GM23338 (cell line): ENCODE results near the gene MRPS22. TPM values are rescaled to one million over a fixed set of nuclear protein-coding genes. Genes with fewer than 3 reads are reported as not detected.

Experiments used
- ATAC-seq: fragments of 200-7000 bp; cut with Tn5 transposase; 3 replicates; pipeline ENCODE4 v1.9.1; 2020
- DNase-seq: peaks from one replicate; pipeline ENCODE4 v3.0.0-alpha.2; 2015; ENCODE audit warnings: low spot score
- H2AFZ ChIP-seq: fragments of 200-600 bp; sonication (generic); 2 replicates; pipeline ENCODE4 v1.8.0; 2016; ENCODE audit warnings: antibody characterized with exemption, mild to moderate bottlenecking, moderate library complexity
- H3F3A ChIP-seq: fragments of 200-600 bp; sonication (generic); replicated peaks from 2 replicates; pipeline ENCODE4 v1.8.0; 2017; ENCODE audit warnings: antibody characterized with exemption, mixed run types, low read depth
- H3K27ac ChIP-seq: fragments of 200-600 bp; sonication (generic); 2 replicates; pipeline ENCODE4 v1.6.1; 2016; ENCODE audit warnings: low read depth
- H3K27me3 ChIP-seq: fragments of 200-600 bp; sonication (generic); 2 replicates; pipeline ENCODE4 v1.8.0; 2016; ENCODE audit warnings: mild to moderate bottlenecking, mixed run types, moderate library complexity; ENCODE audit not compliant: insufficient read depth
- H3K36me3 ChIP-seq: fragments of 200-600 bp; sonication (generic); 2 replicates; pipeline ENCODE4 v1.8.0; 2016; ENCODE audit warnings: mild to moderate bottlenecking; ENCODE audit not compliant: insufficient read depth
- H3K4me1 ChIP-seq: fragments of 200-600 bp; sonication (generic); 2 replicates; pipeline ENCODE4 v1.8.0; 2016; ENCODE audit warnings: mild to moderate bottlenecking, moderate library complexity; ENCODE audit not compliant: insufficient read depth
- H3K4me2 ChIP-seq: fragments of 200-600 bp; sonication (generic); 2 replicates; pipeline ENCODE4 v1.7.1; 2017; ENCODE audit warnings: mixed run types
- H3K4me3 ChIP-seq: fragments of 200-600 bp; sonication (generic); 2 replicates; pipeline ENCODE4 v1.6.1; 2016; ENCODE audit warnings: mixed run types
- H3K79me2 ChIP-seq: fragments of 200-600 bp; sonication (generic); replicated peaks from 2 replicates; pipeline ENCODE4 v1.8.0; 2017; ENCODE audit warnings: mild to moderate bottlenecking; ENCODE audit not compliant: insufficient read depth
- H3K9me2 ChIP-seq: fragments of 200-600 bp; sonication (generic); 2 replicates; pipeline ENCODE4 v1.8.0; 2017; ENCODE audit not compliant: insufficient read depth
- H4K20me1 ChIP-seq: fragments of 200-600 bp; sonication (generic); replicated peaks from 2 replicates; pipeline ENCODE4 v1.8.0; 2017; ENCODE audit warnings: mild to moderate bottlenecking; ENCODE audit not compliant: insufficient read depth
- H3K27ac Mint-ChIP-seq: 2 replicates; pipeline ENCODE4 v1.8.0; 2020; ENCODE audit warnings: inconsistent platforms, mild to moderate bottlenecking, moderate library complexity, mixed read lengths
- H3K27me3 Mint-ChIP-seq: 3 replicates; pipeline ENCODE4 v1.8.0; 2022; ENCODE audit warnings: low read depth, mild to moderate bottlenecking, moderate library complexity, mixed read lengths, inconsistent platforms; ENCODE audit not compliant: insufficient read depth, poor library complexity
- H3K36me3 Mint-ChIP-seq: 3 replicates; pipeline ENCODE4 v1.8.0; 2021; ENCODE audit warnings: low read depth, mild to moderate bottlenecking, inconsistent platforms, moderate library complexity, mixed read lengths
- H3K4me1 Mint-ChIP-seq: 3 replicates; pipeline ENCODE4 v1.8.0; 2020; ENCODE audit warnings: mild to moderate bottlenecking, inconsistent platforms, mixed read lengths
- H3K4me3 Mint-ChIP-seq: 3 replicates; pipeline ENCODE4 v1.8.0; 2021; ENCODE audit warnings: moderate library complexity, mild to moderate bottlenecking, inconsistent platforms, mixed read lengths
- H3K9me3 Mint-ChIP-seq: 3 replicates; pipeline ENCODE4 v1.8.0; 2020; ENCODE audit warnings: moderate library complexity, mild to moderate bottlenecking, inconsistent platforms, mixed read lengths
- CREB1 ChIP-seq: fragments of 250-450 bp; sonication (Bioruptor Pico); IDR thresholded peaks from 2 replicates; pipeline ENCODE4 v1.5.0; 2020; ENCODE audit warnings: low read depth, mild to moderate bottlenecking, moderate library complexity
- EZH2 ChIP-seq: fragments of 200-600 bp; sonication (generic); IDR thresholded peaks from one replicate; pipeline ENCODE4 v1.8.0; 2017; ENCODE audit warnings: antibody characterized with exemption, mild to moderate bottlenecking, low read depth; ENCODE audit not compliant: unreplicated experiment
- EZH2phosphoT487 ChIP-seq: fragments of 200-600 bp; sonication (generic); IDR thresholded peaks from one replicate; pipeline ENCODE4 v1.8.1; 2018; ENCODE audit warnings: antibody characterized with exemption; ENCODE audit not compliant: unreplicated experiment
- JUNB ChIP-seq: IDR thresholded peaks from one replicate; pipeline ENCODE4 v1.6.1; 2016; ENCODE audit warnings: antibody characterized with exemption; ENCODE audit not compliant: unreplicated experiment
- NANOG ChIP-seq: IDR thresholded peaks from 2 replicates; pipeline ENCODE4 v1.6.1; 2016; ENCODE audit warnings: antibody characterized with exemption, borderline replicate concordance
- POLR2AphosphoS5 ChIP-seq: IDR thresholded peaks from 2 replicates; pipeline ENCODE4 v1.6.1; 2016; ENCODE audit warnings: antibody characterized with exemption, low read depth
- STAT1 ChIP-seq: IDR thresholded peaks from one replicate; pipeline ENCODE4 v1.6.1; 2016; ENCODE audit warnings: antibody characterized with exemption; ENCODE audit not compliant: unreplicated experiment
- ZNF114 ChIP-seq: fragments of 250-450 bp; sonication (Bioruptor Pico); IDR thresholded peaks from 2 replicates; pipeline ENCODE4 v1.5.0; 2020; ENCODE audit warnings: mild to moderate bottlenecking, moderate library complexity
- ZNF331 ChIP-seq: fragments of 250-450 bp; sonication (Bioruptor Pico); IDR thresholded peaks from 2 replicates; pipeline ENCODE4 v1.5.0; 2020; ENCODE audit warnings: low read depth, mild to moderate bottlenecking, moderate library complexity
- polyA plus RNA-seq: library from polyadenylated mRNA; unstranded; fragments of >200 nt; fragmentation: Nextera tagmentation; extraction: Ambion mirVana; gene quantifications from 2 replicates; pipeline ENCODE4 v1.2.1, GENCODE V29; 2016
- total RNA-seq: library from RNA; depleted of rRNA; stranded (reverse); fragments of >200 nt; shearing (Covaris generic); gene quantifications from 2 replicates; pipeline ENCODE4 v1.2.3, GENCODE V29; 2014
- TF ChIP-seq, protein P1 (sequence below): IDR thresholded peaks from 2 replicates; pipeline ENCODE4 v1.6.1; 2016; ENCODE audit warnings: antibody characterized with exemption
- TF ChIP-seq, protein P2 (sequence below): IDR thresholded peaks from one replicate; pipeline ENCODE4 v1.6.1; 2018; ENCODE audit warnings: antibody characterized with exemption; ENCODE audit not compliant: unreplicated experiment
- TF ChIP-seq, protein P3 (sequence below), 2 experiments: fragments of 200-600 bp in 1 of 2; sonication (generic) in 1 of 2; conservative IDR thresholded peaks; 2 replicates each; pipeline versions ENCODE4 v1.5.1 to v1.6.1; 2016 to 2017; ENCODE audit warnings: antibody characterized with exemption in 2 of 2, low read depth in 2 of 2, mild to moderate bottlenecking in 2 of 2, moderate library complexity in 1 of 2

Gene MRPS22
- total and polyA plus RNA-seq, 2 experiments from 2014 or later = 58.4 to 65.6 TPM

DNA sequence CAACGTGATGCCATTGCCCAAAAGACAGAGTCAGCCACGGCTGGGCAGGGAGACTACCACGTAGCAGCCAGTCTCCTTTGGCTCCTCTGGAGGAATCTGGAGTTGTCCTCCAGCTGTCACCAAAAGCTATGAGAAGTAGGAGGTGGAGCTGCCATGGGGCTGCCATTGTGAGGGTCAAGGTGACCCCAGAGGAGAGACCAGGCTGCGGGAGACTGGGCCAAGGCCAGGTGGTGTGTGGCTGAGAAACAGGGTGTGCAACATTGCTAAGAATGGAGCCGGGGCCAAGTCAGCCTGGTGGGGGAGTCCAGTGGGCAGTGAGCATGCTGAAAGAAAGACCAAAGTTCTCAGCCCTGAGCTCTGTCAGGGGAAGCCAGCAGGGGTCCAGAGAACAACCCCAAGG lies 29.9 kb upstream of the MRPS22 start:
- Mint-ChIP-seq H3K4me1 (peaks cover 3% of the 10 kb centered on the region; the same call in 2 of the 3 replicates), H3K9me3 (no peaks in the 10 kb centered on the region), H3K4me3 (no peak overlapping the region), H3K27ac (no peak overlapping the region), H3K36me3 (no peaks in the 10 kb centered on the region; the same call in 2 of the 3 replicates), H3K27me3 (peaks cover 3% of the 10 kb centered on the region)
- H3K4me2 ChIP-seq = no peak overlapping the region
- H2AFZ ChIP-seq = no peak overlapping the region
- no peak overlapping the region for H3K4me3 ChIP-seq
- H3K36me3 ChIP-seq = no peaks in the 10 kb centered on the region
- no peaks in the 10 kb centered on the region for H3K79me2 ChIP-seq
- no peaks in the 10 kb centered on the region; the same call in 1 of the 2 replicates for H3K4me1 ChIP-seq
- H3F3A ChIP-seq = no peaks in the 10 kb centered on the region
- no peaks in the 10 kb centered on the region for H3K27me3 ChIP-seq
- H4K20me1 ChIP-seq = no peaks in the 10 kb centered on the region
- H3K9me2 ChIP-seq = no peaks in the 10 kb centered on the region
- ATAC-seq = no peak
- H3K27ac ChIP-seq = no peak overlapping the region
- no peak for DNase-seq
- TF ChIP-seq JUNB (no peak), NANOG (no peak), POLR2AphosphoS5 (no peak), CREB1 (CRISPR knock-in tag) (no peak), STAT1 (no peak), EZH2 (no peak), EZH2phosphoT487 (no peak), ZNF114 (CRISPR knock-in tag) (no peak)
- TF ChIP-seq, protein P1, sequence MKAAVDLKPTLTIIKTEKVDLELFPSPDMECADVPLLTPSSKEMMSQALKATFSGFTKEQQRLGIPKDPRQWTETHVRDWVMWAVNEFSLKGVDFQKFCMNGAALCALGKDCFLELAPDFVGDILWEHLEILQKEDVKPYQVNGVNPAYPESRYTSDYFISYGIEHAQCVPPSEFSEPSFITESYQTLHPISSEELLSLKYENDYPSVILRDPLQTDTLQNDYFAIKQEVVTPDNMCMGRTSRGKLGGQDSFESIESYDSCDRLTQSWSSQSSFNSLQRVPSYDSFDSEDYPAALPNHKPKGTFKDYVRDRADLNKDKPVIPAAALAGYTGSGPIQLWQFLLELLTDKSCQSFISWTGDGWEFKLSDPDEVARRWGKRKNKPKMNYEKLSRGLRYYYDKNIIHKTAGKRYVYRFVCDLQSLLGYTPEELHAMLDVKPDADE = no peak
- TF ChIP-seq, protein P2, sequence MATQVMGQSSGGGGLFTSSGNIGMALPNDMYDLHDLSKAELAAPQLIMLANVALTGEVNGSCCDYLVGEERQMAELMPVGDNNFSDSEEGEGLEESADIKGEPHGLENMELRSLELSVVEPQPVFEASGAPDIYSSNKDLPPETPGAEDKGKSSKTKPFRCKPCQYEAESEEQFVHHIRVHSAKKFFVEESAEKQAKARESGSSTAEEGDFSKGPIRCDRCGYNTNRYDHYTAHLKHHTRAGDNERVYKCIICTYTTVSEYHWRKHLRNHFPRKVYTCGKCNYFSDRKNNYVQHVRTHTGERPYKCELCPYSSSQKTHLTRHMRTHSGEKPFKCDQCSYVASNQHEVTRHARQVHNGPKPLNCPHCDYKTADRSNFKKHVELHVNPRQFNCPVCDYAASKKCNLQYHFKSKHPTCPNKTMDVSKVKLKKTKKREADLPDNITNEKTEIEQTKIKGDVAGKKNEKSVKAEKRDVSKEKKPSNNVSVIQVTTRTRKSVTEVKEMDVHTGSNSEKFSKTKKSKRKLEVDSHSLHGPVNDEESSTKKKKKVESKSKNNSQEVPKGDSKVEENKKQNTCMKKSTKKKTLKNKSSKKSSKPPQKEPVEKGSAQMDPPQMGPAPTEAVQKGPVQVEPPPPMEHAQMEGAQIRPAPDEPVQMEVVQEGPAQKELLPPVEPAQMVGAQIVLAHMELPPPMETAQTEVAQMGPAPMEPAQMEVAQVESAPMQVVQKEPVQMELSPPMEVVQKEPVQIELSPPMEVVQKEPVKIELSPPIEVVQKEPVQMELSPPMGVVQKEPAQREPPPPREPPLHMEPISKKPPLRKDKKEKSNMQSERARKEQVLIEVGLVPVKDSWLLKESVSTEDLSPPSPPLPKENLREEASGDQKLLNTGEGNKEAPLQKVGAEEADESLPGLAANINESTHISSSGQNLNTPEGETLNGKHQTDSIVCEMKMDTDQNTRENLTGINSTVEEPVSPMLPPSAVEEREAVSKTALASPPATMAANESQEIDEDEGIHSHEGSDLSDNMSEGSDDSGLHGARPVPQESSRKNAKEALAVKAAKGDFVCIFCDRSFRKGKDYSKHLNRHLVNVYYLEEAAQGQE = no peak

DNA sequence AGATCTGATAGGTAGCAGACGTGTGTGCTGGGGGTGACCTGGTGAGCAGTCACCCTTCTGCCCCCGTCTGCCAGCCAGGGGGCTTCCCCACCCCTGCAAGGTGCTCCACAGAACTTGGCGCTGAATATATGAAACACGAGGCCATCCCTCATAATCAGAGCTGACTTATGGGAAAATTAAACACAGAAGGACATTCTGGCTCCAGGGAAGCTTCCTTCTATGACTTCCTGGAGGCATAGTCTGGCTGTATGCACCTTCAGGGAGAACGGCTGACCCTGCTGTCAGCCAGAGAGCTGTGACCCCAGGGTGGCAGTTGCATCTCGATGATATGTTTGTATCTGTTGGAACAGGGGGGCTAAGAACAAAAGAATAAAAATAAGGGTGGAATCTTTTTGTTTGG lies 26.6 kb upstream of the MRPS22 start:
- DNase-seq (no peak), ATAC-seq (no peak)
- no peak overlapping the region for H3K27ac Mint-ChIP-seq
- no peaks in the 10 kb centered on the region for H3K79me2 ChIP-seq
- no peaks in the 10 kb centered on the region for H3K36me3 ChIP-seq
- H3K27me3 ChIP-seq = no peaks in the 10 kb centered on the region
- peaks cover 3% of the 10 kb centered on the region for H3K27me3 Mint-ChIP-seq
- H3K4me2 ChIP-seq = no peak overlapping the region
- H3F3A ChIP-seq = no peaks in the 10 kb centered on the region
- no peaks in the 10 kb centered on the region; the same call in 2 of the 3 replicates for H3K36me3 Mint-ChIP-seq
- no peak overlapping the region for H3K27ac ChIP-seq
- H3K9me2 ChIP-seq = no peaks in the 10 kb centered on the region
- H3K4me1 ChIP-seq = peaks cover 7% of the 10 kb centered on the region; the same call in 1 of the 2 replicates
- H4K20me1 ChIP-seq = no peaks in the 10 kb centered on the region
- no peak overlapping the region for H3K4me3 Mint-ChIP-seq
- H3K4me1 Mint-ChIP-seq = peaks cover 7% of the 10 kb centered on the region
- H2AFZ ChIP-seq = no peak overlapping the region
- H3K9me3 Mint-ChIP-seq = no peaks in the 10 kb centered on the region
- no peak overlapping the region for H3K4me3 ChIP-seq
- TF ChIP-seq, protein P3, sequence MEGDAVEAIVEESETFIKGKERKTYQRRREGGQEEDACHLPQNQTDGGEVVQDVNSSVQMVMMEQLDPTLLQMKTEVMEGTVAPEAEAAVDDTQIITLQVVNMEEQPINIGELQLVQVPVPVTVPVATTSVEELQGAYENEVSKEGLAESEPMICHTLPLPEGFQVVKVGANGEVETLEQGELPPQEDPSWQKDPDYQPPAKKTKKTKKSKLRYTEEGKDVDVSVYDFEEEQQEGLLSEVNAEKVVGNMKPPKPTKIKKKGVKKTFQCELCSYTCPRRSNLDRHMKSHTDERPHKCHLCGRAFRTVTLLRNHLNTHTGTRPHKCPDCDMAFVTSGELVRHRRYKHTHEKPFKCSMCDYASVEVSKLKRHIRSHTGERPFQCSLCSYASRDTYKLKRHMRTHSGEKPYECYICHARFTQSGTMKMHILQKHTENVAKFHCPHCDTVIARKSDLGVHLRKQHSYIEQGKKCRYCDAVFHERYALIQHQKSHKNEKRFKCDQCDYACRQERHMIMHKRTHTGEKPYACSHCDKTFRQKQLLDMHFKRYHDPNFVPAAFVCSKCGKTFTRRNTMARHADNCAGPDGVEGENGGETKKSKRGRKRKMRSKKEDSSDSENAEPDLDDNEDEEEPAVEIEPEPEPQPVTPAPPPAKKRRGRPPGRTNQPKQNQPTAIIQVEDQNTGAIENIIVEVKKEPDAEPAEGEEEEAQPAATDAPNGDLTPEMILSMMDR (conservative IDR thresholded peaks at IDR 0.05; ENCODE audit: low read depth in 2 of 2) = no peak
- TF ChIP-seq STAT1 (no peak), EZH2 (no peak), ZNF331 (CRISPR knock-in tag) (no peak), CREB1 (CRISPR knock-in tag) (no peak), NANOG (no peak), POLR2AphosphoS5 (no peak), ZNF114 (CRISPR knock-in tag) (no peak)
- TF ChIP-seq, protein P1 = no peak
- TF ChIP-seq, protein P2 = no peak
